ENCODE results near the gene SECISBP2. TPM values are rescaled to one million over a fixed set of nuclear protein-coding genes. Genes with fewer than 3 reads are reported as not detected.

SECISBP2 gene
- total and polyA plus RNA-seq, 2 donors (not counting 1 experiment from before 2014, with no cell fraction given): 56.6 to 124 TPM

DNA sequence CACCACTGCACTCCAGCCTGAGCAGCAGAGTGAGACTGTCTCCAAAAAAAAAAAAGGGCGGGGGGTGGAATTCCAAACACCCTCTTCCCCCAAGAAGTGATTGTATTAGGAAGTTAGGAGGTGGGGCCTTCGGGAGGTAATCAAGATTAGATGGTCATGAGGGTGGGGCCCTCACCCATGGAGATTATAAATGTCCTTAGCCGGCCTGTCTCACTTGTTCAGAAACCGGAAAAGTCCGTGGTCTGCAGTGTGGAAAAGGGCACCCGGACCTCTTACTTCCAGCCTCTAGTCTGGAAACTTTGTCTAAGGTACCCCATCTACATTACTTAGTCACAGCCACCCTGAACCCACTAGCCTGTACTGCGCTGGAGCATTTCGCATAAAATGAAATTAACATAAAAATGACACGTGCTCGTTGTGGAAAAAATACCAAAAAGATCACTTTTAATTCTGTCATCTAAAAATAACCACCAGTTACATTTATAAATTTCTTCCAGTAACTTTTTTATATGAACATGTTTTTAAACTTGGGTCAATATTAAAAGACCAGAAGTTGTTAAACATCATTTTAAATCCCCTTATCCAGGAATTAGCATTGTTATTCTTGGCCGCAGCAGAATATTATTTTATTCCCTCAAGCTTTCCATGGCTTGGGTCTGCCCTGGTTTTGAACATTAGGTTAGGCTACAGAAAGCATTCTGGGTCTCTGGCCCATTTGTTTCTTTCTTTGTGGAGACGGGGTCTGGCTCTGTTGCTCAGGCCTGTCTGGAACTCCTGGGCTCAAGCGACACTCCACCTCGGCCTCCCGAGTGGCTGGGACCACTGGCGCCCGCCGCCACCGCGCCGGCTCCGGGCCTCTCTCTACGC lies 8.5 kb upstream of the SECISBP2 start:
- no peaks in the 10 kb centered on the region for H3K27me3 Mint-ChIP-seq
- intact Hi-C loops (cut with micrococcal nuclease): loop anchor here (1.0 kb wide), 1 partner anchor 8 kb away; the partner anchor contains the start of gene SECISBP2
- H3K27ac Mint-ChIP-seq: peak overlapping the region; percentile 100
- Histone ChIP-seq H3K79me2 (ENCODE audit: control insufficient read depth, insufficient read depth, low read length) (peaks cover 39% of the 10 kb centered on the region), H4K20me1 (ENCODE audit: control insufficient read depth, insufficient read depth, low read length, poor library complexity, severe bottlenecking) (no peaks in the 10 kb centered on the region), H3K4me3 (ENCODE audit: control extremely low read depth in 1 of 5, extremely low read depth in 1 of 5, insufficient read depth in 1 of 5, low read depth in 2 of 5, low read length in 4 of 5) (peak overlapping the region; percentile 76 to 82 (median 80)), H3K4me2 (replicated peaks; ENCODE audit: low read depth, low read length, poor library complexity, severe bottlenecking) (peak overlapping the region; percentile 84), H3K27ac (ENCODE audit: low read length in 2 of 2) (peak overlapping the region; percentile 99 to 100), H3K36me3 (replicated peaks in 1 of 2; ENCODE audit: control extremely low read depth in 1 of 2, control insufficient read depth in 1 of 2, extremely low read depth in 1 of 2, insufficient read depth in 2 of 2, low read length in 1 of 2) (no peaks in the 10 kb centered on the region), H3K9ac (ENCODE audit: low read length) (peak overlapping the region; percentile 94), H3K9me3 (ENCODE audit: control extremely low read depth in 1 of 3, control insufficient read depth in 2 of 3, insufficient read depth in 1 of 3, low read length in 2 of 3) (no peaks in the 10 kb centered on the region), H3K4me1 (ENCODE audit: control insufficient read depth in 2 of 2, insufficient read depth in 2 of 2, low read length in 2 of 2) (peaks cover 28 to 31% of the 10 kb centered on the region in 2 donors), H3K27me3 (replicated peaks in 1 of 4; ENCODE audit: control extremely low read depth in 1 of 4, control insufficient read depth in 3 of 4, insufficient read depth in 4 of 4, low read length in 3 of 4) (no peaks in the 10 kb centered on the region), H2AFZ (ENCODE audit: insufficient read depth, low read depth, low read length, poor library complexity, severe bottlenecking) (peak overlapping the region; percentile 70)
- ATAC-seq (ENCODE audit: low read depth) (no peak), DNase-seq (no peak)
- peaks cover 49% of the 10 kb centered on the region for H3K4me1 Mint-ChIP-seq
- no peak for TF ChIP-seq CTCF (IDR thresholded peaks at IDR 0.05)
- no peak for TF ChIP-seq EZH2 (IDR thresholded peaks at IDR 0.05; ENCODE audit: borderline replicate concordance, insufficient read depth, low read depth, low read length, poor library complexity, severe bottlenecking)
- POLR2A ChIA-PET: interaction anchor here (1.1 to 1.2 kb wide), 2 partner anchors 9 to 690 kb away, joined by 3 to 5 read pairs; partner anchors contain the start of gene SECISBP2
- peak overlapping the region; percentile 89 for H3K4me3 Mint-ChIP-seq
- CTCF ChIA-PET: no interaction called here
- H3K9me3 Mint-ChIP-seq (ENCODE audit: insufficient read depth): no peaks in the 10 kb centered on the region
- WGBS (ENCODE audit: insufficient coverage): 21% methylated on average over 16 of the region's 23 CpGs
